ENCODE results near the gene HSP90AA1.

DNA sequence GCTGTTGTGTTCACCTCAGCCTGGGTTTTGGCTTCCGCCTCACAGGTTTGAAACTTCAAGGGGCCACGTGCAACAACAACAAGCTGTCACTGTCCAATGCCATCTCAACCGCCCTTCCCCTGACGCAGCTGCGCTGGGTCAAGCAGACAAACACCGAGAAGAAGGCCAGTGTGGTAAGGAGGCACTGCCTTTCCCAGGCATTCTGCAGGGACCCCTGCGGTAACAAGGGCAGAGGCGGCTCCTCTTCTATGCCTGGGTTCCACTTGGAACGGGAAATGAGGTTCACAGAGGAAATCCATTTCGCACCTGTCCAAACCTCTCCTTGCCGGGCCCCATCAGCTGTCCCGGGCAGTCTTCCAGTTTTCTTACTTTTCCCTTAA lies 36.8 kb downstream of the HSP90AA1 start:
- TF ChIP-seq, protein P1, sequence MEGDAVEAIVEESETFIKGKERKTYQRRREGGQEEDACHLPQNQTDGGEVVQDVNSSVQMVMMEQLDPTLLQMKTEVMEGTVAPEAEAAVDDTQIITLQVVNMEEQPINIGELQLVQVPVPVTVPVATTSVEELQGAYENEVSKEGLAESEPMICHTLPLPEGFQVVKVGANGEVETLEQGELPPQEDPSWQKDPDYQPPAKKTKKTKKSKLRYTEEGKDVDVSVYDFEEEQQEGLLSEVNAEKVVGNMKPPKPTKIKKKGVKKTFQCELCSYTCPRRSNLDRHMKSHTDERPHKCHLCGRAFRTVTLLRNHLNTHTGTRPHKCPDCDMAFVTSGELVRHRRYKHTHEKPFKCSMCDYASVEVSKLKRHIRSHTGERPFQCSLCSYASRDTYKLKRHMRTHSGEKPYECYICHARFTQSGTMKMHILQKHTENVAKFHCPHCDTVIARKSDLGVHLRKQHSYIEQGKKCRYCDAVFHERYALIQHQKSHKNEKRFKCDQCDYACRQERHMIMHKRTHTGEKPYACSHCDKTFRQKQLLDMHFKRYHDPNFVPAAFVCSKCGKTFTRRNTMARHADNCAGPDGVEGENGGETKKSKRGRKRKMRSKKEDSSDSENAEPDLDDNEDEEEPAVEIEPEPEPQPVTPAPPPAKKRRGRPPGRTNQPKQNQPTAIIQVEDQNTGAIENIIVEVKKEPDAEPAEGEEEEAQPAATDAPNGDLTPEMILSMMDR (IDR thresholded peaks at IDR 0.05): no peak
- no peak for TF ChIP-seq POLR2A (IDR thresholded peaks at IDR 0.05)
